Measurements from ENCODE around the gene EPHB3. TPM values are rescaled to one million over a fixed set of nuclear protein-coding genes. Genes with fewer than 3 reads are reported as not detected.

EPHB3 gene
- polyA plus RNA-seq, 1 of the 3 experiments (the other 2 are of a cell fraction) = 4.2 TPM

DNA sequence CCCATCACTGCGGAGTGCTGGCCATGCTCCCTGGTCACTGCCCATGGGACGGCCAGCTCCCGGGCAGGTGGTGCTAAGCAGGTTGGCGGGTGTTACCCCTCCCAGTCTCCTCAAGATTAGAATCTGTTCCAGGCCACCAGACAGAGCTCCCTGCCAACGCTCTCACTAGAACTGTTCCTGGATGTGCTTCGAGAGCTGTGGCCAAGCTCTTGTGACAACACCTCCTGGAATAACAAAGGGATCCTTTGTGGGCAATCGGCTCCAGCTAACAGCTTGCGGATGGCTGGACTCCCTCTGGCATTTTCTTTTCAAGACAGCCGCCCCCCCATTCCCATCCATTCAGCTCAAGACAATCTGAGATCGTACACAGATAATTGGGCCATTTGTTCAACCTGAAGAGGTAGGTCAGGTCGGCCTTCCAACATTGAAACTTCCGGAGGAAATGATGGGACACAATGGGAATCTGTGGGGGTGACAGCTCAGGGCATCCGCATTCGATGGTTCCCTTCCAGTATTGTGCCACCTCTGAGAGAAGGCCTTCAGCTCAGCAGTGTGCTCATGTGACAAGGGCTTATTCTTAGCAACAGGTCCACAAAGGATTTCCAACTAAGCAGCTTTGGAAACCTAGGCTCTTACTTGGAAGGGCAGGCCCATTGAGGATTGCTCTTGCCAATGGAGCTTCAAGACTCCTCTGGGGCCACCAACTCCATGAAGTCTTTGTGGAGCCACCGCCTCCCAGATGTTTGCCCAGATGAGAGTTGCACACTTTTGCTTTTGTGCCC lies 11.6 kb upstream of the EPHB3 start (continued):
- TF ChIP-seq RAD21 (IDR thresholded peaks at IDR 0.05; ENCODE audit: low read length) (no peak), RFX5 (IDR thresholded peaks at IDR 0.05; ENCODE audit: low read length) (no peak), EP300 (IDR thresholded peaks at IDR 0.05; ENCODE audit: borderline replicate concordance in 1 of 2, low read depth in 1 of 2, low read length in 1 of 2) (no peak), RXRA (IDR thresholded peaks at IDR 0.05; ENCODE audit: borderline replicate concordance, low read depth) (no peak)

DNA sequence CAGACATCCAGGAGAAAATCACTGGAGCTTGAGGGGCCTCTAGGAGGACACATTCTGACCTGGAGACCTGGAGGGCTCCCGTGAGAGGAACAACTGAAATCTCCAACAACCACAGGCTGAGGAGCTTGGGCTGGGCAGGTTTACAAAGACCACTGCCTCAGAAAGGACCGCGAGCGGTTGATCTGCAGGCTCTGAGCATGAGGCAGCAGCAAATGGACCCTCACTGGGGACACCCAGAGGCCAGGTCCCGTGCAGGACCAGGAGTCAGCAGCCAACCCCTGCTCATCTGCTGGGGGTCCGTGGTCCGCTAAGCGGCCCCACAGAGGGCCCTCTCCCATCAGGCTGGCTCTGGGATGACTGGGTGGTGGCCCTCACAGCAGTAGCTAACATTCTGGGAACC lies 10.5 kb upstream of the EPHB3 start:
- WGBS (ENCODE audit: low lambda C conversion rate) = 68% methylated on average over 7 of the region's 8 CpGs
- ChIA-PET POLR2A (no interaction called here), CTCF (interaction anchor here (0.7 to 4.3 kb wide), 8 partner anchors 83 to 260 kb away, joined by 3 to 25 read pairs (median 4); no protein-coding TSS in a partner anchor)

More for the DNA sequence above, 10.5 kb upstream of the EPHB3 start:
- Histone ChIP-seq H3K9ac (no peak overlapping the region), H3F3A (replicated peaks; ENCODE audit: insufficient read depth) (no peaks in the 10 kb centered on the region), H3K4me1 (ENCODE audit: control insufficient read depth in 1 of 2, insufficient read depth in 2 of 2, low read depth in 1 of 2, low read length in 1 of 2) (no peaks in the 10 kb centered on the region), H2AFZ (ENCODE audit: low read depth) (no peak overlapping the region), H3K9me3 (no peaks in the 10 kb centered on the region), H4K20me1 (ENCODE audit: insufficient read depth) (no peaks in the 10 kb centered on the region), H3K4me2 (no peak overlapping the region), H3K36me3 (replicated peaks in 1 of 2; ENCODE audit: control insufficient read depth in 1 of 2, insufficient read depth in 2 of 2, low read length in 1 of 2) (no peaks in the 10 kb centered on the region), H3K4me3 (ENCODE audit: low read depth in 2 of 2, low read length in 1 of 2) (no peak overlapping the region), H3K79me2 (ENCODE audit: insufficient read depth) (no peaks in the 10 kb centered on the region), H3K9me2 (no peaks in the 10 kb centered on the region), H3K27ac (ENCODE audit: low read depth in 2 of 2, low read length in 1 of 2) (no peak overlapping the region), H3K27me3 (ENCODE audit: insufficient read depth) (peaks cover 9% of the 10 kb centered on the region; the same call in 1 of the 2 replicates)
- no peak for DNase-seq
- TF ChIP-seq RAD21 (IDR thresholded peaks at IDR 0.05; ENCODE audit: low read length) (no peak), RFX5 (IDR thresholded peaks at IDR 0.05; ENCODE audit: low read length) (no peak), FOXJ3 (CRISPR knock-in tag; IDR thresholded peaks at IDR 0.05) (no peak), CHD2 (IDR thresholded peaks at IDR 0.05; ENCODE audit: low read length, partially characterized antibody) (no peak), MXI1 (IDR thresholded peaks at IDR 0.05; ENCODE audit: low read depth, low read length) (no peak), SIN3A (IDR thresholded peaks at IDR 0.05; ENCODE audit: borderline replicate concordance, low read depth, low read length) (no peak), FOSL2 (IDR thresholded peaks at IDR 0.05; ENCODE audit: borderline replicate concordance, low read depth) (no peak), RXRA (IDR thresholded peaks at IDR 0.05; ENCODE audit: borderline replicate concordance, low read depth) (no peak), ELF1 (IDR thresholded peaks at IDR 0.05) (no peak), TEAD4 (IDR thresholded peaks at IDR 0.05; ENCODE audit: borderline replicate concordance, insufficient read depth) (no peak), MEF2A (IDR thresholded peaks at IDR 0.05; ENCODE audit: borderline replicate concordance, low read depth) (no peak), EP300 (IDR thresholded peaks at IDR 0.05; ENCODE audit: borderline replicate concordance in 1 of 2, low read depth in 1 of 2, low read length in 1 of 2) (no peak), POLR2AphosphoS5 (IDR thresholded peaks at IDR 0.05; ENCODE audit: low read depth, low read length) (no peak), JUND (IDR thresholded peaks at IDR 0.05) (no peak)
- TF ChIP-seq, protein P1, sequence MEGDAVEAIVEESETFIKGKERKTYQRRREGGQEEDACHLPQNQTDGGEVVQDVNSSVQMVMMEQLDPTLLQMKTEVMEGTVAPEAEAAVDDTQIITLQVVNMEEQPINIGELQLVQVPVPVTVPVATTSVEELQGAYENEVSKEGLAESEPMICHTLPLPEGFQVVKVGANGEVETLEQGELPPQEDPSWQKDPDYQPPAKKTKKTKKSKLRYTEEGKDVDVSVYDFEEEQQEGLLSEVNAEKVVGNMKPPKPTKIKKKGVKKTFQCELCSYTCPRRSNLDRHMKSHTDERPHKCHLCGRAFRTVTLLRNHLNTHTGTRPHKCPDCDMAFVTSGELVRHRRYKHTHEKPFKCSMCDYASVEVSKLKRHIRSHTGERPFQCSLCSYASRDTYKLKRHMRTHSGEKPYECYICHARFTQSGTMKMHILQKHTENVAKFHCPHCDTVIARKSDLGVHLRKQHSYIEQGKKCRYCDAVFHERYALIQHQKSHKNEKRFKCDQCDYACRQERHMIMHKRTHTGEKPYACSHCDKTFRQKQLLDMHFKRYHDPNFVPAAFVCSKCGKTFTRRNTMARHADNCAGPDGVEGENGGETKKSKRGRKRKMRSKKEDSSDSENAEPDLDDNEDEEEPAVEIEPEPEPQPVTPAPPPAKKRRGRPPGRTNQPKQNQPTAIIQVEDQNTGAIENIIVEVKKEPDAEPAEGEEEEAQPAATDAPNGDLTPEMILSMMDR (IDR thresholded peaks at IDR 0.05) = no peak
- TF ChIP-seq, protein P2, sequence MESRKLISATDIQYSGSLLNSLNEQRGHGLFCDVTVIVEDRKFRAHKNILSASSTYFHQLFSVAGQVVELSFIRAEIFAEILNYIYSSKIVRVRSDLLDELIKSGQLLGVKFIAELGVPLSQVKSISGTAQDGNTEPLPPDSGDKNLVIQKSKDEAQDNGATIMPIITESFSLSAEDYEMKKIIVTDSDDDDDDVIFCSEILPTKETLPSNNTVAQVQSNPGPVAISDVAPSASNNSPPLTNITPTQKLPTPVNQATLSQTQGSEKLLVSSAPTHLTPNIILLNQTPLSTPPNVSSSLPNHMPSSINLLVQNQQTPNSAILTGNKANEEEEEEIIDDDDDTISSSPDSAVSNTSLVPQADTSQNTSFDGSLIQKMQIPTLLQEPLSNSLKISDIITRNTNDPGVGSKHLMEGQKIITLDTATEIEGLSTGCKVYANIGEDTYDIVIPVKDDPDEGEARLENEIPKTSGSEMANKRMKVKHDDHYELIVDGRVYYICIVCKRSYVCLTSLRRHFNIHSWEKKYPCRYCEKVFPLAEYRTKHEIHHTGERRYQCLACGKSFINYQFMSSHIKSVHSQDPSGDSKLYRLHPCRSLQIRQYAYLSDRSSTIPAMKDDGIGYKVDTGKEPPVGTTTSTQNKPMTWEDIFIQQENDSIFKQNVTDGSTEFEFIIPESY (IDR thresholded peaks at IDR 0.05; ENCODE audit: borderline replicate concordance, low read depth) = no peak
- TF ChIP-seq, protein P3, sequence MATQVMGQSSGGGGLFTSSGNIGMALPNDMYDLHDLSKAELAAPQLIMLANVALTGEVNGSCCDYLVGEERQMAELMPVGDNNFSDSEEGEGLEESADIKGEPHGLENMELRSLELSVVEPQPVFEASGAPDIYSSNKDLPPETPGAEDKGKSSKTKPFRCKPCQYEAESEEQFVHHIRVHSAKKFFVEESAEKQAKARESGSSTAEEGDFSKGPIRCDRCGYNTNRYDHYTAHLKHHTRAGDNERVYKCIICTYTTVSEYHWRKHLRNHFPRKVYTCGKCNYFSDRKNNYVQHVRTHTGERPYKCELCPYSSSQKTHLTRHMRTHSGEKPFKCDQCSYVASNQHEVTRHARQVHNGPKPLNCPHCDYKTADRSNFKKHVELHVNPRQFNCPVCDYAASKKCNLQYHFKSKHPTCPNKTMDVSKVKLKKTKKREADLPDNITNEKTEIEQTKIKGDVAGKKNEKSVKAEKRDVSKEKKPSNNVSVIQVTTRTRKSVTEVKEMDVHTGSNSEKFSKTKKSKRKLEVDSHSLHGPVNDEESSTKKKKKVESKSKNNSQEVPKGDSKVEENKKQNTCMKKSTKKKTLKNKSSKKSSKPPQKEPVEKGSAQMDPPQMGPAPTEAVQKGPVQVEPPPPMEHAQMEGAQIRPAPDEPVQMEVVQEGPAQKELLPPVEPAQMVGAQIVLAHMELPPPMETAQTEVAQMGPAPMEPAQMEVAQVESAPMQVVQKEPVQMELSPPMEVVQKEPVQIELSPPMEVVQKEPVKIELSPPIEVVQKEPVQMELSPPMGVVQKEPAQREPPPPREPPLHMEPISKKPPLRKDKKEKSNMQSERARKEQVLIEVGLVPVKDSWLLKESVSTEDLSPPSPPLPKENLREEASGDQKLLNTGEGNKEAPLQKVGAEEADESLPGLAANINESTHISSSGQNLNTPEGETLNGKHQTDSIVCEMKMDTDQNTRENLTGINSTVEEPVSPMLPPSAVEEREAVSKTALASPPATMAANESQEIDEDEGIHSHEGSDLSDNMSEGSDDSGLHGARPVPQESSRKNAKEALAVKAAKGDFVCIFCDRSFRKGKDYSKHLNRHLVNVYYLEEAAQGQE (IDR thresholded peaks at IDR 0.05; ENCODE audit: low read depth, low read length) = no peak
- TF ChIP-seq, protein P4, sequence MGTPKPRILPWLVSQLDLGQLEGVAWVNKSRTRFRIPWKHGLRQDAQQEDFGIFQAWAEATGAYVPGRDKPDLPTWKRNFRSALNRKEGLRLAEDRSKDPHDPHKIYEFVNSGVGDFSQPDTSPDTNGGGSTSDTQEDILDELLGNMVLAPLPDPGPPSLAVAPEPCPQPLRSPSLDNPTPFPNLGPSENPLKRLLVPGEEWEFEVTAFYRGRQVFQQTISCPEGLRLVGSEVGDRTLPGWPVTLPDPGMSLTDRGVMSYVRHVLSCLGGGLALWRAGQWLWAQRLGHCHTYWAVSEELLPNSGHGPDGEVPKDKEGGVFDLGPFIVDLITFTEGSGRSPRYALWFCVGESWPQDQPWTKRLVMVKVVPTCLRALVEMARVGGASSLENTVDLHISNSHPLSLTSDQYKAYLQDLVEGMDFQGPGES (IDR thresholded peaks at IDR 0.05; ENCODE audit: low read depth, low read length) = no peak
- TF ChIP-seq, protein P5, sequence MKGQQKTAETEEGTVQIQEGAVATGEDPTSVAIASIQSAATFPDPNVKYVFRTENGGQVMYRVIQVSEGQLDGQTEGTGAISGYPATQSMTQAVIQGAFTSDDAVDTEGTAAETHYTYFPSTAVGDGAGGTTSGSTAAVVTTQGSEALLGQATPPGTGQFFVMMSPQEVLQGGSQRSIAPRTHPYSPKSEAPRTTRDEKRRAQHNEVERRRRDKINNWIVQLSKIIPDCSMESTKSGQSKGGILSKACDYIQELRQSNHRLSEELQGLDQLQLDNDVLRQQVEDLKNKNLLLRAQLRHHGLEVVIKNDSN (IDR thresholded peaks at IDR 0.05; ENCODE audit: borderline replicate concordance, low read depth) = no peak

Measured in SK-N-SH (cell line).